ENCODE results near the gene P2RX6. TPM values are rescaled to one million over a fixed set of nuclear protein-coding genes. Genes with fewer than 3 reads are reported as not detected.

P2RX6 gene
- total RNA-seq, 2 experiments from 2014 or later = 0.14 to 0.69 TPM

DNA sequence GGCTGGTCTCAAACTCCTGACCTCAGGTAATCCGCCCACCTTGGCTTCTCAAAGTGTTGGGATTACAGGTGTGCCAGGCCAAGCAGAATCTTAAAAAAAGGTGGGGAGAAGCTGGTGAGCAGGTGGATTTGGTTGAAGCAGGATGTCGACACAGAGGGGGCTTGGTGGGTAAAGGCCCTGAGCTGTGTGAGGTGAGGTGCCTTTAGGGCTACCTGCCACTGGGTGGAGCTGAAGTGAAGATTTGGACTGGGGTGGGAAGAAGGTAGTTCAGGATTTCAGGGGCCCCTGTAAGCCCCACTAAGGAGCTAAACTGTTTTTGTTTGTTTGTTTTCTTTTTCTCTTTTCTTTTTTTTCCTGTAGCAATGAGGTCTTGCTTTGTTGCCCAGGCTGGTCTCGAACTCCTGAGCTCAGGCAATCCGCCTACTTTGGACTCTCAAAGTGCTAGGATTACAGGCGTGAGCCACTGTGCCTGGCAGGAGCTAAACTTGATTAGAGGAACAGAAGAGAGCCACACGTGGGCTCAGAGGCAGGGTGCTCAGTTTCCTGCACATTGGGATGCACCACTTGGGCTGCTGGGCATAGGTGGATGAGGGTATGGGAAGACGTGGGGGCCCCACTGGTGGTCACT is 6.0 kb downstream of the P2RX6 start:
- Histone ChIP-seq H3K4me3 (ENCODE audit: low read length) (no peak overlapping the region), H3K27me3 (ENCODE audit: control insufficient read depth in 1 of 2, insufficient read depth in 2 of 2, low read length in 2 of 2) (no peaks in the 10 kb centered on the region), H3K36me3 (ENCODE audit: insufficient read depth, low read length) (no peaks in the 10 kb centered on the region), H3K27ac (ENCODE audit: low read depth in 1 of 2, low read length in 2 of 2) (no peak overlapping the region), H3K9me3 (ENCODE audit: control insufficient read depth in 1 of 2, insufficient read depth in 1 of 2, low read length in 2 of 2) (no peaks in the 10 kb centered on the region), H3K4me1 (ENCODE audit: insufficient read depth, low read length) (peaks cover 12% of the 10 kb centered on the region)
- ChIA-PET CTCF (interaction anchor here (0.9 to 1.0 kb wide), 2 partner anchors 18 to 21 kb away, joined by 3 read pairs; no protein-coding TSS in a partner anchor), POLR2A (no interaction called here)
- no peak overlapping the region for H3K27ac Mint-ChIP-seq
- peak; percentile 74 for ATAC-seq (ENCODE audit: poor library complexity)
- no peak overlapping the region for H3K4me3 Mint-ChIP-seq
- TF ChIP-seq, protein P1, sequence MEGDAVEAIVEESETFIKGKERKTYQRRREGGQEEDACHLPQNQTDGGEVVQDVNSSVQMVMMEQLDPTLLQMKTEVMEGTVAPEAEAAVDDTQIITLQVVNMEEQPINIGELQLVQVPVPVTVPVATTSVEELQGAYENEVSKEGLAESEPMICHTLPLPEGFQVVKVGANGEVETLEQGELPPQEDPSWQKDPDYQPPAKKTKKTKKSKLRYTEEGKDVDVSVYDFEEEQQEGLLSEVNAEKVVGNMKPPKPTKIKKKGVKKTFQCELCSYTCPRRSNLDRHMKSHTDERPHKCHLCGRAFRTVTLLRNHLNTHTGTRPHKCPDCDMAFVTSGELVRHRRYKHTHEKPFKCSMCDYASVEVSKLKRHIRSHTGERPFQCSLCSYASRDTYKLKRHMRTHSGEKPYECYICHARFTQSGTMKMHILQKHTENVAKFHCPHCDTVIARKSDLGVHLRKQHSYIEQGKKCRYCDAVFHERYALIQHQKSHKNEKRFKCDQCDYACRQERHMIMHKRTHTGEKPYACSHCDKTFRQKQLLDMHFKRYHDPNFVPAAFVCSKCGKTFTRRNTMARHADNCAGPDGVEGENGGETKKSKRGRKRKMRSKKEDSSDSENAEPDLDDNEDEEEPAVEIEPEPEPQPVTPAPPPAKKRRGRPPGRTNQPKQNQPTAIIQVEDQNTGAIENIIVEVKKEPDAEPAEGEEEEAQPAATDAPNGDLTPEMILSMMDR (IDR thresholded peaks at IDR 0.05) = peak; percentile 23
- H3K4me1 Mint-ChIP-seq (ENCODE audit: low read depth) = peaks cover 19% of the 10 kb centered on the region
- peak in 2 of 14 experiments; percentile 41 to 42 for DNase-seq
- intact Hi-C loops (cut with DNase I, micrococcal nuclease) = no loop called here
- H3K27me3 Mint-ChIP-seq = no peaks in the 10 kb centered on the region
- H3K9me3 Mint-ChIP-seq = no peaks in the 10 kb centered on the region
- H3K36me3 Mint-ChIP-seq (ENCODE audit: low read depth) = no peaks in the 10 kb centered on the region

DNA sequence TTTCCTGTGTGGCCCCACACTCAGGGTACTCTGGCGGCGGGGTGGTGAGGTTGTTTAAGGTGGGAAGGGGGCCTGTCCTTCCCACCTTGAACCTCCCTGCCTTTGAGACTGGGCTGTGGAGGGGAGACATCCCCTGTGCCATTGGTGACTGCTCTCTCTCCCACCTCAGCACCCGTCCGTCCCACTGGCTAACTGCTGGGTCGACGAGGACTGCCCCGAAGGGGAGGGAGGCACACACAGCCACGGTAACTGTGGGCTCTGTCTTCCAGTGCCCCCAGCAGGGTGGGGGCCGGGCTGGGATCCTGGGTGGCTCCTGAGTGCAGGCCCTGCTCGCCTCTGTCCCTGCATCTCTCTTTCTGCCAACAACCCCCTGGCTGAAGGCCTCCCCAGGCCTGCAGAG is 7.5 kb downstream of the P2RX6 start:
- ATAC-seq (ENCODE audit: poor library complexity) (no peak), DNase-seq (no peak)
- Histone ChIP-seq H3K9me3 (ENCODE audit: control insufficient read depth in 1 of 2, insufficient read depth in 1 of 2, low read length in 2 of 2) (no peaks in the 10 kb centered on the region), H3K4me3 (ENCODE audit: low read length) (no peak overlapping the region), H3K27me3 (ENCODE audit: control insufficient read depth in 1 of 2, insufficient read depth in 2 of 2, low read length in 2 of 2) (no peaks in the 10 kb centered on the region), H3K27ac (ENCODE audit: low read depth in 1 of 2, low read length in 2 of 2) (no peak overlapping the region), H3K4me1 (ENCODE audit: insufficient read depth, low read length) (peaks cover 13% of the 10 kb centered on the region), H3K36me3 (ENCODE audit: insufficient read depth, low read length) (no peaks in the 10 kb centered on the region)
- Mint-ChIP-seq H3K27ac (no peak overlapping the region), H3K36me3 (ENCODE audit: low read depth) (no peaks in the 10 kb centered on the region), H3K4me3 (no peak overlapping the region), H3K9me3 (no peaks in the 10 kb centered on the region), H3K27me3 (no peaks in the 10 kb centered on the region), H3K4me1 (ENCODE audit: low read depth) (peaks cover 10% of the 10 kb centered on the region)
- TF ChIP-seq, protein P1 (IDR thresholded peaks at IDR 0.05) = no peak
- ChIA-PET POLR2A (no interaction called here), CTCF (no interaction called here)
- intact Hi-C loops (cut with DNase I, micrococcal nuclease) = no loop called here

DNA sequence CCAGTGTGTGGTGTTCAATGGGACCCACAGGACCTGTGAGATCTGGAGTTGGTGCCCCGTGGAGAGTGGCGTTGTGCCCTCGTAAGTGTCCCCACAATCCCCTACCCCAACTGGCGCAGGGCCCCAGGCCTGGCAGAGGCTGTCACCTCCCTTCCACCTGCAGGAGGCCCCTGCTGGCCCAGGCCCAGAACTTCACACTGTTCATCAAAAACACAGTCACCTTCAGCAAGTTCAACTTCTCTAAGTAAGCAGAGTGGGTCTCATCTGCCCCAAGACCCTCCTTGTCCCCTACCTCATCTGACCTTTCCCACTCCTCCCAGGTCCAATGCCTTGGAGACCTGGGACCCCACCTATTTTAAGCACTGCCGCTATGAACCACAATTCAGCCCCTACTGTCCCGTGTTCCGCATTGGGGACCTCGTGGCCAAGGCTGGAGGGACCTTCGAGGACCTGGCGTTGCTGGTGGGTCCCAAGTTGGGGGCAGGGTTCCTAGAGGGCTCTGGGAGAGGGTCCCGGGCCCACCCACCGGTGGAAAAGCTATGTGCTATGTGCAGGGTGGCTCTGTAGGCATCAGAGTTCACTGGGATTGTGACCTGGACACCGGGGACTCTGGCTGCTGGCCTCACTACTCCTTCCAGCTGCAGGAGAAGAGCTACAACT is 8.1 kb downstream of the P2RX6 start:
- CTCF ChIA-PET = no interaction called here
- no peak overlapping the region for H3K4me3 ChIP-seq (ENCODE audit: low read length)
- H3K27ac ChIP-seq (ENCODE audit: low read depth in 1 of 2, low read length in 2 of 2) = no peak overlapping the region
- TF ChIP-seq, protein P1 (IDR thresholded peaks at IDR 0.05) = no peak
- no peaks in the 10 kb centered on the region for H3K27me3 ChIP-seq (ENCODE audit: control insufficient read depth in 1 of 2, insufficient read depth in 2 of 2, low read length in 2 of 2)
- Mint-ChIP-seq H3K4me1 (ENCODE audit: low read depth) (peaks cover 10% of the 10 kb centered on the region), H3K4me3 (no peak overlapping the region), H3K9me3 (no peaks in the 10 kb centered on the region), H3K27me3 (no peaks in the 10 kb centered on the region), H3K36me3 (ENCODE audit: low read depth) (no peaks in the 10 kb centered on the region), H3K27ac (no peak overlapping the region)
- no peak for DNase-seq
- H3K36me3 ChIP-seq (ENCODE audit: insufficient read depth, low read length) = no peaks in the 10 kb centered on the region
- H3K4me1 ChIP-seq (ENCODE audit: insufficient read depth, low read length) = peaks cover 13% of the 10 kb centered on the region
- no peak for ATAC-seq (ENCODE audit: poor library complexity)
- H3K9me3 ChIP-seq (ENCODE audit: control insufficient read depth in 1 of 2, insufficient read depth in 1 of 2, low read length in 2 of 2) = no peaks in the 10 kb centered on the region
- intact Hi-C loops (cut with DNase I, micrococcal nuclease) = no loop called here
- POLR2A ChIA-PET = no interaction called here
